ENCODE measurements around the gene EPPIN.
"Not testable (repeated sequence)": the region's sequence is repeated elsewhere in the genome, so short reads cannot be mapped to it uniquely, and the experiment has no call there.

EPPIN gene

DNA sequence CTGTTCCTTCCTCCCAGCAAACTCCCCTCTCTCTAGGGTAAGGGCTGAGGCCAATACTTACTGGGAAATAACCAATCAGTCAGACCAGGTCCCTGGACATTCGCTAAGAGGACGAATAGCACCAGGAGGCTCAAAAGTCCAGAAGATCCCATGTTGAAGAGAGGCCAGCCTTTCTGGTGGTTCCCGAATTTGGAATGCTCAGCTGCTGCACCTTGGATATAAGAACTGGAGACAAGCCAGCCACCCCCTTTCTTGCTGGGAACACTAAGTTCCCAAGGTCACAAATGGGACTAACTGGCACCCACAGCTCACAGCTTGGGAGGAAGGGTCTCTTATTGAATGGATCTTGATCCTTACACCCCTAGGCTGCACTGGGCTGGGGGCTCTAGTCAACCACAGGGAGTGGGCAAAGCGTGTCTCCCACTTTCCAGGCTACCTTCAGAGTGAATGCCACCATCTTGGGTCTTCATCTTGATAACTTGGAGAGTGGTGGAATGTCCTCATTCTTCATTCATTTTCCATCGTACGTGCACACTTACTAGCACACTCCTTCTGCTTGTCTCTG, at the start of gene EPPIN:
Gene EPPIN (minus strand): TSS at position 196 of the 565 bp plus-strand sequence. CDS start 44 bp downstream, at position 152.
- Histone ChIP-seq H3K27me3 (ENCODE audit: low read depth, low read length) (no peaks in the 10 kb centered on the region), H3K27ac (ENCODE audit: low read length) (no peak within 1 kb of the TSS), H3K4me1 (ENCODE audit: control insufficient read depth in 1 of 2, insufficient read depth in 2 of 2, low read length in 2 of 2) (no peaks in the 10 kb centered on the region), H3K4me3 (ENCODE audit: low read depth in 1 of 2, low read length in 2 of 2) (no peak within 1 kb of the TSS), H3K9me3 (ENCODE audit: control insufficient read depth in 1 of 2, low read length in 2 of 2) (no peaks in the 10 kb centered on the region), H3K36me3 (ENCODE audit: control insufficient read depth in 1 of 2, insufficient read depth in 2 of 2, low read length in 2 of 2) (no peaks in the 10 kb centered on the region)

GRCh38 chr20:45595235-45595634, 48.0 kb upstream of the EPPIN start:
- H3K27ac ChIP-seq (ENCODE audit: low read length) = no peak overlapping the region
- H3K36me3 ChIP-seq (ENCODE audit: control insufficient read depth in 1 of 2, insufficient read depth in 2 of 2, low read length in 2 of 2) = no peaks in the 10 kb centered on the region
- no peak overlapping the region for H3K4me3 ChIP-seq (ENCODE audit: low read depth in 1 of 2, low read length in 2 of 2)

DNA sequence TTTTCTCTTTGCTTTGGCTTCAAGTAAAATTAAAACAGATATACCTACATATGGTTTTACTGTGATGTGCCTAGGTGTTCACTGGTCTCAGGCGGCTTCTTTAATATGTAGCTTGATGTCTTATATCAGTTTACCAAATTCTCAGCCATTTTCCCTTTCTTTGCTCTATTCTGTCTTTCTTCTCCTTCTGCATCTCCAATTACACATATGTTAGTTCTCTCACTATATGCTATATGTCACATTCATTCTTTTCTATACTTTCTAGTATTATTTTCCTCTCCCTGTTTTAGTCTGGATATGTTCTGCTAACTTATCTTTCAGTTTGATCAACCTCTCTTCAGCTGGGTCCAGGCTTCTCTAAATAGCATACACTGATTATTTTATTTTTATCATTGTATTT, 46.3 kb upstream of the EPPIN start:
- Histone ChIP-seq H3K27ac (ENCODE audit: low read length) (no peak overlapping the region), H3K9me3 (ENCODE audit: control insufficient read depth in 1 of 2, low read length in 2 of 2) (no peaks in the 10 kb centered on the region), H3K4me1 (ENCODE audit: control insufficient read depth in 1 of 2, insufficient read depth in 2 of 2, low read length in 2 of 2) (no peaks in the 10 kb centered on the region), H3K36me3 (ENCODE audit: control insufficient read depth in 1 of 2, insufficient read depth in 2 of 2, low read length in 2 of 2) (no peaks in the 10 kb centered on the region), H3K27me3 (ENCODE audit: low read depth, low read length) (no peaks in the 10 kb centered on the region), H3K4me3 (ENCODE audit: low read depth in 1 of 2, low read length in 2 of 2) (no peak overlapping the region)

More at GRCh38 chr20:45595235-45595634, 48.0 kb upstream of the EPPIN start:
- no peaks in the 10 kb centered on the region for H3K9me3 ChIP-seq (ENCODE audit: control insufficient read depth in 1 of 2, low read length in 2 of 2)
- no peaks in the 10 kb centered on the region for H3K27me3 ChIP-seq (ENCODE audit: low read depth, low read length)
- no peaks in the 10 kb centered on the region for H3K4me1 ChIP-seq (ENCODE audit: control insufficient read depth in 1 of 2, insufficient read depth in 2 of 2, low read length in 2 of 2)

DNA sequence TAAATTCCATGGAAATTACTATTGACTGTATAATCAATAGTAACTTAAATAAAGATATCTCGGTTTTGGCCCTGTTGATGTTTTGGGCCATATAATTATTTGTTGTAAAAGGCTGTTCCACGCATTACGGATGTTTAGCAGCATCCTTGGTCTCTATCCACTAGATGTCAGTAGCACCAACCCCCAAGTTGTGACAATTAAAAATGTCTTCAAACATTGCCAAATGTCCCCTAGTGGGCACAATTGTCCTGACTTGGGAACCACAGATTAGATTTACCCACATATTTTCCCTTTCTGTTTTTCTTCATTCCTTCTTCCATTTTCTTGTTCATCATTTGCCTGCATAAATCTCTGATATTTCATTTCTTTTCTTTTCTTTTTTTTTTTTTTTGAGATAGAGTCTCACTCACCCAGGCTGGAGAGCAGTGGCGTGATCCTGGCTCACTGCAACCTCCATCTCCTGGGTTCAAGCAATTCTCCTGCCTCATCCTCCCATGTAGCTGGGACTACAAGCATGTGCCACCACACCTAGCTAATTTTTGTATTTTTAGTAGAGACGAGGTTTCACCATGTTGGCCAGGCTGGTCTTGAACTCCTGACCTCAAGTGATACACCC, 45.5 kb upstream of the EPPIN start:
- Histone ChIP-seq H3K4me1 (ENCODE audit: control insufficient read depth in 1 of 2, insufficient read depth in 2 of 2, low read length in 2 of 2) (no peaks in the 10 kb centered on the region), H3K9me3 (ENCODE audit: control insufficient read depth in 1 of 2, low read length in 2 of 2) (no peaks in the 10 kb centered on the region), H3K36me3 (ENCODE audit: control insufficient read depth in 1 of 2, insufficient read depth in 2 of 2, low read length in 2 of 2) (no peaks in the 10 kb centered on the region), H3K27me3 (ENCODE audit: low read depth, low read length) (no peaks in the 10 kb centered on the region), H3K4me3 (ENCODE audit: low read depth in 1 of 2, low read length in 2 of 2) (no peak overlapping the region), H3K27ac (ENCODE audit: low read length) (no peak overlapping the region)

GRCh38 chr20:45589725-45590124, 42.5 kb upstream of the EPPIN start:
- no peaks in the 10 kb centered on the region for H3K4me1 ChIP-seq (ENCODE audit: control insufficient read depth in 1 of 2, insufficient read depth in 2 of 2, low read length in 2 of 2)
- H3K36me3 ChIP-seq (ENCODE audit: control insufficient read depth in 1 of 2, insufficient read depth in 2 of 2, low read length in 2 of 2) = no peaks in the 10 kb centered on the region
- no peak overlapping the region for H3K27ac ChIP-seq (ENCODE audit: low read length)
- no peak overlapping the region for H3K4me3 ChIP-seq (ENCODE audit: low read depth in 1 of 2, low read length in 2 of 2)
- no peaks in the 10 kb centered on the region for H3K9me3 ChIP-seq (ENCODE audit: control insufficient read depth in 1 of 2, low read length in 2 of 2)
- H3K27me3 ChIP-seq (ENCODE audit: low read depth, low read length) = no peaks in the 10 kb centered on the region

DNA sequence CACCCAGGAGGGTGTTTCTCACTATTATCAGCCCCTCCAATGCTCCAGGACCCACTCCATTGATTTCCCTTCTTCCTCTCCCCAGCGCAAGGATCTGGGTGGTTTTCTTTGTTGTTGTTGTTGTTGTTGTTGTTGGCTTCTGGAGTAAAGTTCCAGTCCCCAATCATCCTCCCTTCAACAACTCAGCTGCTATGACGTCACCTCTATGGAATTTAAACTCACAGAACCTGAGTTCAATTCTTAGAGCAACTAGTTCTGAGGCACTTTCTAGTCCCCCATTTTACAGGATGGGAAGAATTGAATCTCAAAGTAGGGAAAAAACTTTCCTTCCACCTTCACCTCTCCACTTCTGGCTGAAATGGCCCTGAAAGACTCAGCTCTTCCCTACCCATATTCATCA, 41.6 kb upstream of the EPPIN start:
- H3K27me3 ChIP-seq (ENCODE audit: low read depth, low read length) = no peaks in the 10 kb centered on the region
- no peak overlapping the region for H3K4me3 ChIP-seq (ENCODE audit: low read depth in 1 of 2, low read length in 2 of 2)
- H3K9me3 ChIP-seq (ENCODE audit: control insufficient read depth in 1 of 2, low read length in 2 of 2) = no peaks in the 10 kb centered on the region
- H3K27ac ChIP-seq (ENCODE audit: low read length) = no peak overlapping the region
- no peaks in the 10 kb centered on the region for H3K36me3 ChIP-seq (ENCODE audit: control insufficient read depth in 1 of 2, insufficient read depth in 2 of 2, low read length in 2 of 2)
- no peaks in the 10 kb centered on the region for H3K4me1 ChIP-seq (ENCODE audit: control insufficient read depth in 1 of 2, insufficient read depth in 2 of 2, low read length in 2 of 2)

- not testable (repeated sequence) for H3K36me3 ChIP-seq (ENCODE audit: control insufficient read depth in 1 of 2, insufficient read depth in 2 of 2, low read length in 2 of 2); H3K27ac ChIP-seq (ENCODE audit: low read length); H3K27me3 ChIP-seq (ENCODE audit: low read depth, low read length); H3K9me3 ChIP-seq (ENCODE audit: control insufficient read depth in 1 of 2, low read length in 2 of 2); H3K4me3 ChIP-seq (ENCODE audit: low read depth in 1 of 2, low read length in 2 of 2); H3K4me1 ChIP-seq (ENCODE audit: control insufficient read depth in 1 of 2, insufficient read depth in 2 of 2, low read length in 2 of 2)
Measured at GRCh38 chr20:45585986-45586385, 38.8 kb upstream of the EPPIN start.

- H3K4me1 ChIP-seq (ENCODE audit: control insufficient read depth in 1 of 2, insufficient read depth in 2 of 2, low read length in 2 of 2); H3K9me3 ChIP-seq (ENCODE audit: control insufficient read depth in 1 of 2, low read length in 2 of 2); H3K4me3 ChIP-seq (ENCODE audit: low read depth in 1 of 2, low read length in 2 of 2); H3K27ac ChIP-seq (ENCODE audit: low read length); H3K27me3 ChIP-seq (ENCODE audit: low read depth, low read length); H3K36me3 ChIP-seq (ENCODE audit: control insufficient read depth in 1 of 2, insufficient read depth in 2 of 2, low read length in 2 of 2): not testable (repeated sequence)
Measured at GRCh38 chr20:45584294-45584693, 37.1 kb upstream of the EPPIN start.

GRCh38 chr20:45583502-45583901, 36.3 kb upstream of the EPPIN start:
- H3K4me3 ChIP-seq (ENCODE audit: low read depth in 1 of 2, low read length in 2 of 2) = no peak overlapping the region

GRCh38 chr20:45581702-45582101, 34.5 kb upstream of the EPPIN start:
- Histone ChIP-seq H3K36me3 (ENCODE audit: control insufficient read depth in 1 of 2, insufficient read depth in 2 of 2, low read length in 2 of 2) (no peaks in the 10 kb centered on the region), H3K9me3 (ENCODE audit: control insufficient read depth in 1 of 2, low read length in 2 of 2) (no peaks in the 10 kb centered on the region), H3K4me3 (ENCODE audit: low read depth in 1 of 2, low read length in 2 of 2) (no peak overlapping the region), H3K27me3 (ENCODE audit: low read depth, low read length) (no peaks in the 10 kb centered on the region), H3K4me1 (ENCODE audit: control insufficient read depth in 1 of 2, insufficient read depth in 2 of 2, low read length in 2 of 2) (no peaks in the 10 kb centered on the region), H3K27ac (ENCODE audit: low read length) (no peak overlapping the region)

More at GRCh38 chr20:45583502-45583901, 36.3 kb upstream of the EPPIN start:
- no peaks in the 10 kb centered on the region for H3K4me1 ChIP-seq (ENCODE audit: control insufficient read depth in 1 of 2, insufficient read depth in 2 of 2, low read length in 2 of 2)
- H3K9me3 ChIP-seq (ENCODE audit: control insufficient read depth in 1 of 2, low read length in 2 of 2) = no peaks in the 10 kb centered on the region
- no peaks in the 10 kb centered on the region for H3K36me3 ChIP-seq (ENCODE audit: control insufficient read depth in 1 of 2, insufficient read depth in 2 of 2, low read length in 2 of 2)
- no peak overlapping the region for H3K27ac ChIP-seq (ENCODE audit: low read length)
- H3K27me3 ChIP-seq (ENCODE audit: low read depth, low read length) = no peaks in the 10 kb centered on the region

DNA sequence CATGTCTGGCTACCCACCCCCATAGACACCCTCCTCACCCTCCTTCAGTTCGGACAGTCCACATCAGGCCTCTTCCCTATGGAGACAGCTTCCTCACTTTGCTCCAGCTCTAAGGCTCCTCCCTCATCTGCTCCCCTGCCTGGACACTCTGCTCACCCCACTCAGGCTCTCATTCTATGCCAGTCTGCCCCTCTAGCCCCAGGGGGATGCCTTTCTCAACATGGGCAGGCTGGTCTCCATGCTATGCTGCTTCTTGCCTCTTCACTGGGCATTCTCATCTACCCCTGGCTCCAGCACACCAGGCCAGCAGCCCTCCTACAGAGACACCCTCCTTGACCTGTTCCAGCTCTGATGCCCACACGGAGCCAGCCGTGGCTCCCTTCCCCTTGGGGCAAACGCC, 32.0 kb upstream of the EPPIN start, which contains the start of gene WFDC8:
Gene WFDC8 (minus strand): TSS at position 101 of the 400 bp plus-strand sequence. CDS start 37 bp downstream, at position 64.
- no peaks in the 10 kb centered on the region for H3K9me3 ChIP-seq (ENCODE audit: control insufficient read depth in 1 of 2, low read length in 2 of 2)
- no peaks in the 10 kb centered on the region for H3K27me3 ChIP-seq (ENCODE audit: low read depth, low read length)
- H3K4me3 ChIP-seq (ENCODE audit: low read depth in 1 of 2, low read length in 2 of 2) = no peak within 1 kb of the TSS

GRCh38 chr20:45578231-45578630, 31.0 kb upstream of the EPPIN start:
- no peaks in the 10 kb centered on the region for H3K36me3 ChIP-seq (ENCODE audit: control insufficient read depth in 1 of 2, insufficient read depth in 2 of 2, low read length in 2 of 2)
- no peaks in the 10 kb centered on the region for H3K27me3 ChIP-seq (ENCODE audit: low read depth, low read length)
- H3K4me1 ChIP-seq (ENCODE audit: control insufficient read depth in 1 of 2, insufficient read depth in 2 of 2, low read length in 2 of 2) = no peaks in the 10 kb centered on the region
- H3K9me3 ChIP-seq (ENCODE audit: control insufficient read depth in 1 of 2, low read length in 2 of 2) = no peaks in the 10 kb centered on the region
- H3K4me3 ChIP-seq (ENCODE audit: low read depth in 1 of 2, low read length in 2 of 2) = no peak overlapping the region
- H3K27ac ChIP-seq (ENCODE audit: low read length) = no peak overlapping the region

More for the DNA sequence above, 32.0 kb upstream of the EPPIN start, which contains the start of gene WFDC8:
- H3K36me3 ChIP-seq (ENCODE audit: control insufficient read depth in 1 of 2, insufficient read depth in 2 of 2, low read length in 2 of 2) = no peaks in the 10 kb centered on the region
- H3K4me1 ChIP-seq (ENCODE audit: control insufficient read depth in 1 of 2, insufficient read depth in 2 of 2, low read length in 2 of 2) = no peaks in the 10 kb centered on the region
- no peak within 1 kb of the TSS for H3K27ac ChIP-seq (ENCODE audit: low read length)

Measured in muscle layer of duodenum (tissue), 2 donors.